CD14-positive monocyte (primary cell): Measurements from ENCODE around the gene CDH12. TPM values are rescaled to one million over a fixed set of nuclear protein-coding genes. Genes with fewer than 3 reads are reported as not detected.

Source experiments
- DNase-seq, 3 donors: peaks; one replicate each; pipeline ENCODE4 v3.0.0-alpha.2; 2011 to 2022
- H2AFZ ChIP-seq: 2 replicates; pipeline ENCODE4 v1.6.0; 2012; ENCODE audit warnings: mild to moderate bottlenecking, low read depth, low read length, inconsistent platforms; ENCODE audit not compliant: insufficient read depth, poor library complexity, severe bottlenecking
- H3K27ac ChIP-seq, 2 donors: 1 replicate in 1 of 2; 2 replicates in 1 of 2; pipeline ENCODE4 v1.5.1; 2012 to 2013; ENCODE audit warnings: low read length in 2 of 2, control low read depth in 1 of 2, inconsistent platforms in 1 of 2, low read depth in 1 of 2, mild to moderate bottlenecking in 1 of 2
- H3K27me3 ChIP-seq, 2 donors: one replicate each; pipeline versions ENCODE4 v1.6.0 to v1.6.1; 2011 to 2013; ENCODE audit warnings: low read length in 2 of 2; ENCODE audit not compliant: control insufficient read depth in 2 of 2, insufficient read depth in 2 of 2
- H3K36me3 ChIP-seq, 2 donors: replicated peaks in 1 of 2; 1 replicate in 1 of 2; 2 replicates in 1 of 2; pipeline versions ENCODE4 v1.5.1 to v1.6.1; 2012 to 2013; ENCODE audit warnings: low read length in 2 of 2, control low read depth in 1 of 2, inconsistent platforms in 1 of 2, mild to moderate bottlenecking in 1 of 2; ENCODE audit not compliant: insufficient read depth in 2 of 2, control insufficient read depth in 1 of 2
- H3K4me1 ChIP-seq, 2 donors: 1 replicate in 1 of 2; 2 replicates in 1 of 2; pipeline versions ENCODE4 v1.5.1 to v1.6.1; 2012 to 2013; ENCODE audit warnings: low read length in 2 of 2, control low read depth in 1 of 2, inconsistent platforms in 1 of 2, mild to moderate bottlenecking in 1 of 2, moderate library complexity in 1 of 2; ENCODE audit not compliant: insufficient read depth in 2 of 2, control insufficient read depth in 1 of 2
- H3K4me2 ChIP-seq: replicated peaks from 2 replicates; pipeline ENCODE3; 2012; ENCODE audit warnings: low read length, moderate library complexity, mild to moderate bottlenecking; ENCODE audit not compliant: poor library complexity, severe bottlenecking; ENCODE audit errors: extremely low read depth
- H3K4me3 ChIP-seq, 3 experiments: fragments of 200-600 bp in 1 of 3; sonication (generic) in 1 of 3; replicated peaks in 1 of 3; 1 replicate in 2 of 3; 2 replicates in 1 of 3; pipeline ENCODE4 v1.5.1; 2011 to 2013; ENCODE audit warnings: low read length in 3 of 3, mild to moderate bottlenecking in 3 of 3, control low read depth in 2 of 3, low read depth in 2 of 3, inconsistent platforms in 1 of 3, moderate library complexity in 1 of 3
- H3K79me2 ChIP-seq: 2 replicates; pipeline ENCODE4 v1.6.0; 2012; ENCODE audit warnings: mild to moderate bottlenecking, control low read depth, inconsistent platforms, low read length, moderate library complexity; ENCODE audit not compliant: insufficient read depth
- H3K9ac ChIP-seq: 2 replicates; pipeline ENCODE4 v1.6.0; 2017; ENCODE audit warnings: low read length, mild to moderate bottlenecking; ENCODE audit not compliant: insufficient read depth, poor library complexity, severe bottlenecking
- H3K9me3 ChIP-seq, 2 donors: replicated peaks in 1 of 2; 1 replicate in 1 of 2; 2 replicates in 1 of 2; pipeline versions ENCODE4 v1.5.1 to v1.6.1; 2012 to 2013; ENCODE audit warnings: low read length in 2 of 2, control low read depth in 1 of 2; ENCODE audit not compliant: control insufficient read depth in 1 of 2, insufficient read depth in 1 of 2
- H4K20me1 ChIP-seq: 2 replicates; pipeline ENCODE4 v1.6.0; 2012; ENCODE audit warnings: mild to moderate bottlenecking, low read length, control low read depth, moderate library complexity; ENCODE audit not compliant: insufficient read depth
- H3K27ac Mint-ChIP-seq, 7 donors: one replicate each; pipeline ENCODE4 v1.8.0; 2020; ENCODE audit warnings: mild to moderate bottlenecking in 7 of 7, mixed read lengths in 7 of 7, moderate library complexity in 6 of 7, inconsistent platforms in 2 of 7
- H3K27me3 Mint-ChIP-seq, 3 donors: one replicate each; pipeline ENCODE4 v1.8.0; 2021 to 2022; ENCODE audit warnings: low read depth in 3 of 3, mild to moderate bottlenecking in 3 of 3, mixed read lengths in 3 of 3, moderate library complexity in 3 of 3, inconsistent platforms in 1 of 3
- H3K36me3 Mint-ChIP-seq, 2 donors: one replicate each; pipeline ENCODE4 v1.8.0; 2020; ENCODE audit warnings: mixed read lengths in 2 of 2, inconsistent platforms in 1 of 2, mild to moderate bottlenecking in 1 of 2
- H3K4me1 Mint-ChIP-seq: one replicate; pipeline ENCODE4 v1.8.0; 2020; ENCODE audit warnings: mild to moderate bottlenecking, mixed read lengths
- H3K4me3 Mint-ChIP-seq, 2 donors: one replicate each; pipeline ENCODE4 v1.8.0; 2020; ENCODE audit warnings: mild to moderate bottlenecking in 2 of 2, mixed read lengths in 2 of 2, moderate library complexity in 1 of 2
- H3K9me3 Mint-ChIP-seq, 7 donors: one replicate each; pipeline ENCODE4 v1.8.0; 2020 to 2022; ENCODE audit warnings: mixed read lengths in 7 of 7, mild to moderate bottlenecking in 6 of 7, moderate library complexity in 6 of 7, inconsistent platforms in 2 of 7
- WGBS: methylation state at CpG from one replicate; pipeline ENCODE4 v1.1.5; 2013; ENCODE audit warnings: missing lambda C conversion rate; ENCODE audit not compliant: insufficient coverage; 5-methylcytosine and 5-hydroxymethylcytosine counted together
- intact Hi-C, 2 donors: fragments of 100-400 bp; cut with micrococcal nuclease; formaldehyde crosslinking; loops; one replicate each; pipeline versions ENCODE4 v1.15.0 to v1.15.1; 2023
- polyA plus RNA-seq, 3 donors: library from polyadenylated mRNA; depleted of rRNA in 1 of 3; unstranded in 2 of 3; stranded (reverse) in 1 of 3; fragments of 300-500 nt in 2 of 3; fragments of >200 nt in 1 of 3; fragmentation: Illumina TruSeq in 2 of 3; gene quantifications; 1 replicate in 2 of 3; 2 replicates in 1 of 3; pipeline ENCODE4 v1.2.3, GENCODE V29; 2012 to 2021
- TF ChIP-seq, protein P1 (sequence below): fragments of 200-600 bp; IDR thresholded peaks from one replicate; pipeline ENCODE4 v1.8.0; 2022; ENCODE audit warnings: antibody characterized with exemption, mild to moderate bottlenecking

Gene CDH12
- polyA plus RNA-seq, 3 donors: not detected

DNA sequence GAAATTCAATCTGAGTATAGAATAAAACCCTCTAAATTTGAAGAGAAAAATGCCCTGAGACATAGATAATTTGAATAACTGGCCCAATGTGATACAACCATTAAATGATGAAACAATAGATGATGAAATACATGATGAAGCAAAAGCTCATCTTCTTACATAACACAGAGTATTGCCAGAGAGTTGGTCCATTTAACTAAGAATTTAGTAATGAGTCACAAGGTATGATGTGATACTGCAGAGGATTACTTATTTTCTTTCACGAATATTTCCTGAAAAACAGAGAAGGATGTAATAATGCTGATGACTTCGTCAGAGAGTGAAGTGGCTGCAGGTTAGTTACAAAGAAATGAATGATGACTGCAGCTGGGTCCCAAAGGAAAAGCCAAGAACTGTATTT is 379.3 kb downstream of the CDH12 start:
- Histone ChIP-seq H3K4me3 (no peak overlapping the region), H3K9ac (no peak overlapping the region), H3K4me1 (no peaks in the 10 kb centered on the region), H3K4me2 (no peak overlapping the region), H3K36me3 (no peaks in the 10 kb centered on the region), H4K20me1 (no peaks in the 10 kb centered on the region), H3K27ac (no peak overlapping the region), H3K9me3 (no peaks in the 10 kb centered on the region), H2AFZ (no peak overlapping the region), H3K27me3 (no peaks in the 10 kb centered on the region), H3K79me2 (no peaks in the 10 kb centered on the region)
- DNase-seq: no peak
- H3K27me3 Mint-ChIP-seq: no peaks in the 10 kb centered on the region
- no peak overlapping the region for H3K27ac Mint-ChIP-seq
- no peak overlapping the region for H3K4me3 Mint-ChIP-seq
- TF ChIP-seq, protein P1, sequence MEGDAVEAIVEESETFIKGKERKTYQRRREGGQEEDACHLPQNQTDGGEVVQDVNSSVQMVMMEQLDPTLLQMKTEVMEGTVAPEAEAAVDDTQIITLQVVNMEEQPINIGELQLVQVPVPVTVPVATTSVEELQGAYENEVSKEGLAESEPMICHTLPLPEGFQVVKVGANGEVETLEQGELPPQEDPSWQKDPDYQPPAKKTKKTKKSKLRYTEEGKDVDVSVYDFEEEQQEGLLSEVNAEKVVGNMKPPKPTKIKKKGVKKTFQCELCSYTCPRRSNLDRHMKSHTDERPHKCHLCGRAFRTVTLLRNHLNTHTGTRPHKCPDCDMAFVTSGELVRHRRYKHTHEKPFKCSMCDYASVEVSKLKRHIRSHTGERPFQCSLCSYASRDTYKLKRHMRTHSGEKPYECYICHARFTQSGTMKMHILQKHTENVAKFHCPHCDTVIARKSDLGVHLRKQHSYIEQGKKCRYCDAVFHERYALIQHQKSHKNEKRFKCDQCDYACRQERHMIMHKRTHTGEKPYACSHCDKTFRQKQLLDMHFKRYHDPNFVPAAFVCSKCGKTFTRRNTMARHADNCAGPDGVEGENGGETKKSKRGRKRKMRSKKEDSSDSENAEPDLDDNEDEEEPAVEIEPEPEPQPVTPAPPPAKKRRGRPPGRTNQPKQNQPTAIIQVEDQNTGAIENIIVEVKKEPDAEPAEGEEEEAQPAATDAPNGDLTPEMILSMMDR: no peak
- no peaks in the 10 kb centered on the region for H3K4me1 Mint-ChIP-seq
- intact Hi-C loops: no loop called here
- H3K9me3 Mint-ChIP-seq: peaks cover 0 to 5% (median 0%) of the 10 kb centered on the region in 7 donors
- 50% methylated on average over 1 of the region's 2 CpGs for WGBS
- no peaks in the 10 kb centered on the region for H3K36me3 Mint-ChIP-seq

- no CpG with 5 or more reads among the region's 2 CpGs for WGBS
- H3K4me2 ChIP-seq: no peak overlapping the region
- TF ChIP-seq, protein P1: no peak
- DNase-seq: no peak
- no peaks in the 10 kb centered on the region for H3K27me3 ChIP-seq
- no peak overlapping the region for H3K4me3 Mint-ChIP-seq
- no peaks in the 10 kb centered on the region for H3K27me3 Mint-ChIP-seq
- intact Hi-C loops: no loop called here
- H3K36me3 ChIP-seq: no peaks in the 10 kb centered on the region
- H4K20me1 ChIP-seq: no peaks in the 10 kb centered on the region
- no peak overlapping the region for H3K9ac ChIP-seq
- no peaks in the 10 kb centered on the region for H3K36me3 Mint-ChIP-seq
- no peaks in the 10 kb centered on the region for H3K79me2 ChIP-seq
- H3K27ac Mint-ChIP-seq: no peak overlapping the region
- H3K27ac ChIP-seq: no peak overlapping the region
- no peaks in the 10 kb centered on the region for H3K9me3 ChIP-seq
- no peaks in the 10 kb centered on the region for H3K4me1 ChIP-seq
- no peak overlapping the region for H3K4me3 ChIP-seq
- H3K4me1 Mint-ChIP-seq: no peaks in the 10 kb centered on the region
- H2AFZ ChIP-seq: no peak overlapping the region
- H3K9me3 Mint-ChIP-seq: peaks cover 0 to 2% (median 2%) of the 10 kb centered on the region in 7 donors
Measured at GRCh38 chr5:22471154-22471553, 382.0 kb downstream of the CDH12 start.
